Neural cell (in vitro differentiated cells): ENCODE results near the gene AMIGO3. TPM values are rescaled to one million over a fixed set of nuclear protein-coding genes. Genes with fewer than 3 reads are reported as not detected.

Source experiments
- H2AFZ ChIP-seq: fragments of 200-600, 300-800 bp; sonication (generic), shearing (Covaris generic); 2 replicates; pipeline ENCODE4 v1.6.0; 2014; ENCODE audit warnings: low read depth, mild to moderate bottlenecking, antibody characterized with exemption, low read length, moderate library complexity
- H3F3A ChIP-seq: fragments of 200-600 bp; shearing (Covaris generic); 2 replicates; pipeline ENCODE4 v1.6.1; 2016; ENCODE audit warnings: mild to moderate bottlenecking, moderate library complexity, mixed read lengths, antibody characterized with exemption, low read length; ENCODE audit not compliant: insufficient read depth, poor library complexity, severe bottlenecking
- H3K27ac ChIP-seq: fragments of 200-600, 300-800 bp; sonication (generic), shearing (Covaris generic); 2 replicates; pipeline ENCODE4 v1.5.1; 2014; ENCODE audit warnings: mild to moderate bottlenecking, low read length, moderate library complexity
- H3K27me3 ChIP-seq: fragments of 300-800, 200-600 bp; sonication (generic), shearing (Covaris generic); 2 replicates; pipeline ENCODE4 v1.6.0; 2014; ENCODE audit warnings: mild to moderate bottlenecking, low read depth, low read length, moderate library complexity; ENCODE audit not compliant: insufficient read depth
- H3K36me3 ChIP-seq: fragments of 300-800, 200-600 bp; sonication (generic), shearing (Covaris generic); 2 replicates; pipeline ENCODE4 v1.5.1; 2014; ENCODE audit warnings: mild to moderate bottlenecking, antibody characterized with exemption, low read length, moderate library complexity; ENCODE audit not compliant: insufficient read depth
- H3K4me2 ChIP-seq: fragments of 300-800, 200-600 bp; sonication (generic), shearing (Covaris generic); 2 replicates; pipeline ENCODE4 v1.6.0; 2014; ENCODE audit warnings: mild to moderate bottlenecking, low read length
- H3K4me3 ChIP-seq: fragments of 300-800, 200-600 bp; sonication (generic), shearing (Covaris generic); 2 replicates; pipeline ENCODE4 v1.5.1; 2014; ENCODE audit warnings: mild to moderate bottlenecking, low read length, moderate library complexity
- H3K79me2 ChIP-seq: fragments of 200-600 bp; shearing (Covaris generic); replicated peaks from 2 replicates; pipeline ENCODE4 v1.6.0; 2014; ENCODE audit warnings: mild to moderate bottlenecking, low read length, moderate library complexity; ENCODE audit not compliant: insufficient read depth
- H3K9ac ChIP-seq: fragments of 300-800, 200-600 bp; sonication (generic), shearing (Covaris generic); 2 replicates; pipeline ENCODE4 v1.6.1; 2016; ENCODE audit warnings: mild to moderate bottlenecking, low read length, mixed read lengths
- H3K9me2 ChIP-seq: fragments of 200-600 bp; shearing (Covaris generic); 2 replicates; pipeline ENCODE4 v1.6.1; 2016; ENCODE audit warnings: mild to moderate bottlenecking, low read length, mixed read lengths; ENCODE audit not compliant: insufficient read depth
- H3K9me3 ChIP-seq: fragments of 200-600, 300-800 bp; sonication (generic), shearing (Covaris generic); 2 replicates; pipeline ENCODE4 v1.6.1; 2016; ENCODE audit warnings: mild to moderate bottlenecking, mixed run types, low read length, moderate library complexity, mixed read lengths
- H4K20me1 ChIP-seq: fragments of 200-600 bp; shearing (Covaris generic); 2 replicates; pipeline ENCODE4 v1.6.1; 2016; ENCODE audit warnings: mild to moderate bottlenecking, mixed run types; ENCODE audit not compliant: insufficient read depth
- CTCF ChIP-seq: fragments of 450-650 bp; IDR thresholded peaks from 2 replicates; pipeline ENCODE4 v1.5.1; 2014; ENCODE audit warnings: antibody characterized with exemption, mild to moderate bottlenecking, moderate library complexity; ENCODE audit not compliant: poor library complexity, severe bottlenecking
- EP300 ChIP-seq: fragments of 450-650 bp; conservative IDR thresholded peaks from 2 replicates; pipeline ENCODE4 v1.6.1; 2014; ENCODE audit warnings: antibody characterized with exemption, mild to moderate bottlenecking, moderate library complexity; ENCODE audit not compliant: poor library complexity, severe bottlenecking
- EZH2 ChIP-seq: fragments of 200-600, 300-800 bp; shearing (Covaris generic), sonication (generic); IDR thresholded peaks from 2 replicates; pipeline ENCODE4 v1.6.1; 2014; ENCODE audit warnings: antibody characterized with exemption, low read length, borderline replicate concordance, mild to moderate bottlenecking; ENCODE audit not compliant: insufficient read depth, poor library complexity, severe bottlenecking
- MXI1 ChIP-seq: fragments of 450-650 bp; conservative IDR thresholded peaks from 2 replicates; pipeline ENCODE4 v1.6.1; 2014; ENCODE audit warnings: antibody characterized with exemption, mild to moderate bottlenecking; ENCODE audit not compliant: poor library complexity, severe bottlenecking
- POLR2AphosphoS5 ChIP-seq: IDR thresholded peaks from 2 replicates; pipeline ENCODE4 v1.6.1; 2012
- RAD21 ChIP-seq: fragments of 450-650 bp; conservative IDR thresholded peaks from 2 replicates; pipeline ENCODE4 v1.6.1; 2014; ENCODE audit warnings: antibody characterized with exemption, mild to moderate bottlenecking, moderate library complexity
- REST ChIP-seq: IDR thresholded peaks from 2 replicates; pipeline ENCODE4 v1.6.1; 2012; ENCODE audit warnings: borderline replicate concordance
- SMC3 ChIP-seq: fragments of 450-650 bp; conservative IDR thresholded peaks from 2 replicates; pipeline ENCODE4 v1.6.1; 2014; ENCODE audit warnings: antibody characterized with exemption, mild to moderate bottlenecking, moderate library complexity; ENCODE audit not compliant: poor library complexity
- TAF1 ChIP-seq: IDR thresholded peaks from 2 replicates; pipeline ENCODE4 v1.6.1; 2012; ENCODE audit warnings: low read depth
- polyA plus RNA-seq: library from polyadenylated mRNA; depleted of rRNA; stranded (reverse); fragments of >200 nt; gene quantifications from 2 replicates; pipeline ENCODE4 v1.2.3, GENCODE V29; 2014

AMIGO3 gene
- polyA plus RNA-seq, 1 donor from 2014 or later: 4.0 TPM

- Histone ChIP-seq H3K4me2 (no peak overlapping the region), H2AFZ (no peak overlapping the region), H3K9me3 (no peaks in the 10 kb centered on the region), H3K36me3 (no peaks in the 10 kb centered on the region), H3K27ac (no peak overlapping the region), H3K9me2 (no peaks in the 10 kb centered on the region), H4K20me1 (no peaks in the 10 kb centered on the region), H3F3A (no peaks in the 10 kb centered on the region), H3K4me3 (no peak overlapping the region), H3K27me3 (no peaks in the 10 kb centered on the region), H3K9ac (no peak overlapping the region), H3K79me2 (peaks cover 56% of the 10 kb centered on the region)
- no peak for TF ChIP-seq REST
- TF ChIP-seq EZH2: no peak
- TF ChIP-seq POLR2AphosphoS5: no peak
- no peak for TF ChIP-seq MXI1
- no peak for TF ChIP-seq EP300
- TF ChIP-seq CTCF: no peak
- TF ChIP-seq TAF1: no peak
- no peak for TF ChIP-seq RAD21
- TF ChIP-seq SMC3: no peak
These were observed 42.2 kb upstream of the AMIGO3 start for GRCh38 chr3:49761661-49762060.

GRCh38 chr3:49759226-49759625 lies 39.7 kb upstream of the AMIGO3 start:
- no peaks in the 10 kb centered on the region for H3K9me3 ChIP-seq
- H3K4me2 ChIP-seq: no peak overlapping the region
- H3K9ac ChIP-seq: no peak overlapping the region
- H3K36me3 ChIP-seq: no peaks in the 10 kb centered on the region
- peaks cover 59% of the 10 kb centered on the region for H3K79me2 ChIP-seq
- H3K27me3 ChIP-seq: no peaks in the 10 kb centered on the region
- H3K27ac ChIP-seq: no peak overlapping the region
- H3F3A ChIP-seq: no peaks in the 10 kb centered on the region
- no peak overlapping the region for H2AFZ ChIP-seq
- TF ChIP-seq CTCF (no peak), RAD21 (no peak), TAF1 (no peak), POLR2AphosphoS5 (no peak), EP300 (no peak), EZH2 (no peak)
- no peaks in the 10 kb centered on the region for H4K20me1 ChIP-seq
- no peaks in the 10 kb centered on the region for H3K9me2 ChIP-seq
- H3K4me3 ChIP-seq: no peak overlapping the region
